GM19463 (cell line): ENCODE measurements around the gene PDZRN4.
"Not testable (repeated sequence)": the region's sequence is repeated elsewhere in the genome, so short reads cannot be mapped to it uniquely, and the experiment has no call there.

Source experiments
- ATAC-seq: cut with Tn5 transposase; IDR thresholded peaks from one replicate; pipeline ENCODE4 v1.9.1; 2021; ENCODE audit warnings: mild to moderate bottlenecking, moderate library complexity; ENCODE audit not compliant: unreplicated experiment

The PDZRN4 gene

GRCh38 chr12:41213107-41213506 is 25.0 kb downstream of the PDZRN4 start:
- no peak for ATAC-seq

- no peak for ATAC-seq
These were observed 25.5 kb downstream of the PDZRN4 start for GRCh38 chr12:41213648-41214047.

GRCh38 chr12:41217727-41218126 is 29.6 kb downstream of the PDZRN4 start:
- ATAC-seq, result no peak

- no peak for ATAC-seq
These were observed 32.8 kb downstream of the PDZRN4 start for GRCh38 chr12:41220931-41221330.

GRCh38 chr12:41221491-41221890 is 33.4 kb downstream of the PDZRN4 start:
- no peak for ATAC-seq

GRCh38 chr12:41223600-41223999 is 35.5 kb downstream of the PDZRN4 start:
- ATAC-seq, result no peak

- ATAC-seq, result no peak
These were observed 35.9 kb downstream of the PDZRN4 start for GRCh38 chr12:41224066-41224465.

GRCh38 chr12:41225179-41225578 is 37.1 kb downstream of the PDZRN4 start:
- no peak for ATAC-seq

GRCh38 chr12:41228066-41228820 is 40.1 kb downstream of the PDZRN4 start:
- no peak for ATAC-seq

- no peak for ATAC-seq
These were observed 42.6 kb downstream of the PDZRN4 start for GRCh38 chr12:41230756-41231155.

- ATAC-seq, result no peak
These were observed 46.6 kb downstream of the PDZRN4 start for GRCh38 chr12:41234692-41235091.

GRCh38 chr12:41242603-41243002 is 54.5 kb downstream of the PDZRN4 start:
- ATAC-seq, result no peak

GRCh38 chr12:41248391-41248790 is 60.3 kb downstream of the PDZRN4 start:
- ATAC-seq, result no peak

- no peak for ATAC-seq
These were observed 62.6 kb downstream of the PDZRN4 start for GRCh38 chr12:41250748-41251147.

- ATAC-seq, result no peak
These were observed 66.1 kb downstream of the PDZRN4 start for GRCh38 chr12:41254004-41254914.

- not testable (repeated sequence) for ATAC-seq
These were observed 75.1 kb downstream of the PDZRN4 start for GRCh38 chr12:41263196-41263595.

- ATAC-seq, result no peak
These were observed 76.2 kb downstream of the PDZRN4 start for GRCh38 chr12:41264281-41264680.

GRCh38 chr12:41269056-41269455 is 80.9 kb downstream of the PDZRN4 start:
- ATAC-seq, result no peak

- ATAC-seq, result no peak
These were observed 83.4 kb downstream of the PDZRN4 start for GRCh38 chr12:41271489-41271888.

- no peak for ATAC-seq
These were observed 86.5 kb downstream of the PDZRN4 start for GRCh38 chr12:41274643-41275042.

- no peak for ATAC-seq
These were observed 89.2 kb downstream of the PDZRN4 start for GRCh38 chr12:41277100-41277945.
